CD14-positive monocyte (primary cell): Measurements from ENCODE around the gene PKHD1. TPM values are rescaled to one million over a fixed set of nuclear protein-coding genes. Genes with fewer than 3 reads are reported as not detected.

Experiments used
- DNase-seq, 3 donors: peaks; one replicate each; pipeline ENCODE4 v3.0.0-alpha.2; 2011 to 2022
- H2AFZ ChIP-seq: 2 replicates; pipeline ENCODE4 v1.6.0; 2012; ENCODE audit warnings: mild to moderate bottlenecking, low read depth, low read length, inconsistent platforms; ENCODE audit not compliant: insufficient read depth, poor library complexity, severe bottlenecking
- H3K27ac ChIP-seq, 2 donors: 1 replicate in 1 of 2; 2 replicates in 1 of 2; pipeline ENCODE4 v1.5.1; 2012 to 2013; ENCODE audit warnings: low read length in 2 of 2, control low read depth in 1 of 2, inconsistent platforms in 1 of 2, low read depth in 1 of 2, mild to moderate bottlenecking in 1 of 2
- H3K27me3 ChIP-seq, 2 donors: one replicate each; pipeline versions ENCODE4 v1.6.0 to v1.6.1; 2011 to 2013; ENCODE audit warnings: low read length in 2 of 2; ENCODE audit not compliant: control insufficient read depth in 2 of 2, insufficient read depth in 2 of 2
- H3K36me3 ChIP-seq, 2 donors: replicated peaks in 1 of 2; 1 replicate in 1 of 2; 2 replicates in 1 of 2; pipeline versions ENCODE4 v1.5.1 to v1.6.1; 2012 to 2013; ENCODE audit warnings: low read length in 2 of 2, control low read depth in 1 of 2, inconsistent platforms in 1 of 2, mild to moderate bottlenecking in 1 of 2; ENCODE audit not compliant: insufficient read depth in 2 of 2, control insufficient read depth in 1 of 2
- H3K4me1 ChIP-seq, 2 donors: 1 replicate in 1 of 2; 2 replicates in 1 of 2; pipeline versions ENCODE4 v1.5.1 to v1.6.1; 2012 to 2013; ENCODE audit warnings: low read length in 2 of 2, control low read depth in 1 of 2, inconsistent platforms in 1 of 2, mild to moderate bottlenecking in 1 of 2, moderate library complexity in 1 of 2; ENCODE audit not compliant: insufficient read depth in 2 of 2, control insufficient read depth in 1 of 2
- H3K4me2 ChIP-seq: replicated peaks from 2 replicates; pipeline ENCODE3; 2012; ENCODE audit warnings: low read length, moderate library complexity, mild to moderate bottlenecking; ENCODE audit not compliant: poor library complexity, severe bottlenecking; ENCODE audit errors: extremely low read depth
- H3K4me3 ChIP-seq, 3 experiments: fragments of 200-600 bp in 1 of 3; sonication (generic) in 1 of 3; replicated peaks in 1 of 3; 1 replicate in 2 of 3; 2 replicates in 1 of 3; pipeline ENCODE4 v1.5.1; 2011 to 2013; ENCODE audit warnings: low read length in 3 of 3, mild to moderate bottlenecking in 3 of 3, control low read depth in 2 of 3, low read depth in 2 of 3, inconsistent platforms in 1 of 3, moderate library complexity in 1 of 3
- H3K79me2 ChIP-seq: 2 replicates; pipeline ENCODE4 v1.6.0; 2012; ENCODE audit warnings: mild to moderate bottlenecking, control low read depth, inconsistent platforms, low read length, moderate library complexity; ENCODE audit not compliant: insufficient read depth
- H3K9ac ChIP-seq: 2 replicates; pipeline ENCODE4 v1.6.0; 2017; ENCODE audit warnings: low read length, mild to moderate bottlenecking; ENCODE audit not compliant: insufficient read depth, poor library complexity, severe bottlenecking
- H3K9me3 ChIP-seq, 2 donors: replicated peaks in 1 of 2; 1 replicate in 1 of 2; 2 replicates in 1 of 2; pipeline versions ENCODE4 v1.5.1 to v1.6.1; 2012 to 2013; ENCODE audit warnings: low read length in 2 of 2, control low read depth in 1 of 2; ENCODE audit not compliant: control insufficient read depth in 1 of 2, insufficient read depth in 1 of 2
- H4K20me1 ChIP-seq: 2 replicates; pipeline ENCODE4 v1.6.0; 2012; ENCODE audit warnings: mild to moderate bottlenecking, low read length, control low read depth, moderate library complexity; ENCODE audit not compliant: insufficient read depth
- H3K27ac Mint-ChIP-seq, 7 donors: one replicate each; pipeline ENCODE4 v1.8.0; 2020; ENCODE audit warnings: mild to moderate bottlenecking in 7 of 7, mixed read lengths in 7 of 7, moderate library complexity in 6 of 7, inconsistent platforms in 2 of 7
- H3K27me3 Mint-ChIP-seq, 3 donors: one replicate each; pipeline ENCODE4 v1.8.0; 2021 to 2022; ENCODE audit warnings: low read depth in 3 of 3, mild to moderate bottlenecking in 3 of 3, mixed read lengths in 3 of 3, moderate library complexity in 3 of 3, inconsistent platforms in 1 of 3
- H3K36me3 Mint-ChIP-seq, 2 donors: one replicate each; pipeline ENCODE4 v1.8.0; 2020; ENCODE audit warnings: mixed read lengths in 2 of 2, inconsistent platforms in 1 of 2, mild to moderate bottlenecking in 1 of 2
- H3K4me1 Mint-ChIP-seq: one replicate; pipeline ENCODE4 v1.8.0; 2020; ENCODE audit warnings: mild to moderate bottlenecking, mixed read lengths
- H3K4me3 Mint-ChIP-seq, 2 donors: one replicate each; pipeline ENCODE4 v1.8.0; 2020; ENCODE audit warnings: mild to moderate bottlenecking in 2 of 2, mixed read lengths in 2 of 2, moderate library complexity in 1 of 2
- H3K9me3 Mint-ChIP-seq, 7 donors: one replicate each; pipeline ENCODE4 v1.8.0; 2020 to 2022; ENCODE audit warnings: mixed read lengths in 7 of 7, mild to moderate bottlenecking in 6 of 7, moderate library complexity in 6 of 7, inconsistent platforms in 2 of 7
- CTCF ChIP-seq: fragments of 200-600 bp; IDR thresholded peaks from one replicate; pipeline ENCODE4 v1.8.0; 2022; ENCODE audit warnings: antibody characterized with exemption, mild to moderate bottlenecking
- WGBS: methylation state at CpG from one replicate; pipeline ENCODE4 v1.1.5; 2013; ENCODE audit warnings: missing lambda C conversion rate; ENCODE audit not compliant: insufficient coverage; 5-methylcytosine and 5-hydroxymethylcytosine counted together
- intact Hi-C, 2 donors: fragments of 100-400 bp; cut with micrococcal nuclease; formaldehyde crosslinking; loops; one replicate each; pipeline versions ENCODE4 v1.15.0 to v1.15.1; 2023
- polyA plus RNA-seq, 3 donors: library from polyadenylated mRNA; depleted of rRNA in 1 of 3; unstranded in 2 of 3; stranded (reverse) in 1 of 3; fragments of 300-500 nt in 2 of 3; fragments of >200 nt in 1 of 3; fragmentation: Illumina TruSeq in 2 of 3; gene quantifications; 1 replicate in 2 of 3; 2 replicates in 1 of 3; pipeline ENCODE4 v1.2.3, GENCODE V29; 2012 to 2021

The PKHD1 gene
- polyA plus RNA-seq, 3 donors: not detected

DNA sequence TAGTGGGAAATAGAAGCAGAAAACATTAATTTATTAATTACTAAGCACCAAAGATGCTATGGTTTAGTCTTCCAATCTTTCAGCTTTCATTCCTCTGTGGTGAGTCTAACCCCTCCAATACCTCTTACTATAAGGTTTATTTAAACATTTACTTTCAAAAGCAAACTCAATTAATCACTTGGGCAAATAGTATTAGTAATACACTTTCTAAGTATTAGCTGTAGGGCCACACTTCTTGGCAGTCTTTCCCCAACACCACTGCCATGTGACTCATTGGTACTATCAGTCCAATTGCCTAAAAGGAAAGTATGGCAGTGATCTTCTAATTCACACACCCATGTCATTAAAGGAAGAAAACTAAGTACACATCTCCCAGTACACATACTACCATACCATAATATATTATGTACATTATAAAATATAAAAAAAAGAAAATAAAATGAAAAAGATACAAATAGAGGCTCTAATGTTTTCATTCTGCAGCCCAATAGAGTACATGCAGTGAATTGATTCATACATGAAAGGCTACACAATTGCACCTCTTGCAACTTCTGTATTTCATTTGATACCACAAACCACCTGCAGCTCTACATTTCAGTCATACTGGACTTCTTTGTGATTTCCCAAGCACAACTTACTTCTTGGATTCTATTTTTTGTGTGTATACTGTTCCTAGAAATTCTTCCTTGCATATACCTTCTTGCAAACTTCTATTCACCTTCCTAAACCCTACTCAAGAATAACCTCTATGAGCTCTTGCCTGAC, 218.6 kb downstream of the PKHD1 start:
- no peak overlapping the region for H3K4me3 Mint-ChIP-seq
- Histone ChIP-seq H3K36me3 (no peaks in the 10 kb centered on the region), H3K79me2 (no peaks in the 10 kb centered on the region), H2AFZ (no peak overlapping the region), H3K4me1 (no peaks in the 10 kb centered on the region), H3K9me3 (no peaks in the 10 kb centered on the region), H3K4me3 (no peak overlapping the region), H4K20me1 (no peaks in the 10 kb centered on the region), H3K27ac (no peak overlapping the region), H3K9ac (no peak overlapping the region), H3K27me3 (no peaks in the 10 kb centered on the region), H3K4me2 (no peak overlapping the region)
- peaks cover 2 to 3% (median 2%) of the 10 kb centered on the region in 3 donors for H3K27me3 Mint-ChIP-seq
- no peak overlapping the region for H3K27ac Mint-ChIP-seq
- H3K9me3 Mint-ChIP-seq: no peaks in the 10 kb centered on the region
- intact Hi-C loops: no loop called here
- no peak for TF ChIP-seq CTCF
- no peaks in the 10 kb centered on the region for H3K36me3 Mint-ChIP-seq
- DNase-seq: no peak
- H3K4me1 Mint-ChIP-seq: no peaks in the 10 kb centered on the region

DNA sequence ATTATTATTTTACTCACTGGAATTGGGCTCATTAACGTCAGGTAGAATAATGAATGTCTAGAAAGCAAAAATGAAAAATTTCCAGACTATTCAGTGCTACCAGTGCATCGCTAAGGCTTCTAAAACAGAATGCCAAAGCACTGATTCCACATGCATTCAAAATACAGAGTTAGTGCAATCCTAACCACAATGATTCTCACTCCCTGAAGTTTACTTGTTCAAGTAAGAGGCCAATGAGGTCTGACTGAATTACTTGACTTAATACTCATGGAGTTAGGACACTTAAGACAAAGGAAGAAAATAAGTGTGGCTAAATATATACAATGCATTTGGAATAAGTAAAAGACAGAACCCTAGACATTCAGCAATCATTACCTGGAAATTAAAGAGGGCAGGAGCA, 220.5 kb downstream of the PKHD1 start:
- Histone ChIP-seq H3K9ac (no peak overlapping the region), H4K20me1 (no peaks in the 10 kb centered on the region), H3K4me3 (no peak overlapping the region), H3K27me3 (no peaks in the 10 kb centered on the region), H3K79me2 (no peaks in the 10 kb centered on the region), H3K36me3 (no peaks in the 10 kb centered on the region), H3K4me1 (no peaks in the 10 kb centered on the region), H3K27ac (no peak overlapping the region), H2AFZ (no peak overlapping the region), H3K4me2 (no peak overlapping the region), H3K9me3 (no peaks in the 10 kb centered on the region)
- H3K36me3 Mint-ChIP-seq: no peaks in the 10 kb centered on the region
- intact Hi-C loops: no loop called here
- no peaks in the 10 kb centered on the region for H3K9me3 Mint-ChIP-seq
- H3K4me1 Mint-ChIP-seq: no peaks in the 10 kb centered on the region
- H3K27ac Mint-ChIP-seq: no peak overlapping the region
- no peak overlapping the region for H3K4me3 Mint-ChIP-seq
- WGBS: no CpG with 5 or more reads among the region's 2 CpGs
- no peak for DNase-seq
- peaks cover 2 to 4% (median 2%) of the 10 kb centered on the region in 3 donors for H3K27me3 Mint-ChIP-seq
- TF ChIP-seq CTCF: no peak
